Measurements from ENCODE around the gene SH2D6.
A peak's percentile ranks its signal among the peaks of the same experiment; 100 is the strongest.
"Not testable (repeated sequence)": the region's sequence is repeated elsewhere in the genome, so short reads cannot be mapped to it uniquely, and the experiment has no call there.

The SH2D6 gene

GRCh38 chr2:85425588-85425987 lies 7.1 kb downstream of the SH2D6 start:
- no peak for DNase-seq

GRCh38 chr2:85427300-85427835 lies 8.9 kb downstream of the SH2D6 start:
- no peak for DNase-seq

- DNase-seq, result no peak
Measured at GRCh38 chr2:85428343-85428881, 9.9 kb downstream of the SH2D6 start.

- no peak for DNase-seq
Measured at GRCh38 chr2:85429213-85429923, 10.9 kb downstream of the SH2D6 start.

GRCh38 chr2:85429924-85430289 lies 11.4 kb downstream of the SH2D6 start:
- no peak for DNase-seq

- DNase-seq, result no peak
Measured at GRCh38 chr2:85430752-85431569, 12.4 kb downstream of the SH2D6 start.

- DNase-seq, result no peak
Measured at GRCh38 chr2:85431570-85432205, 13.2 kb downstream of the SH2D6 start.

GRCh38 chr2:85433511-85434089 lies 15.1 kb downstream of the SH2D6 start:
- DNase-seq, result no peak

GRCh38 chr2:85434696-85435095 lies 16.2 kb downstream of the SH2D6 start:
- no peak for DNase-seq

GRCh38 chr2:85435220-85435958 lies 16.9 kb downstream of the SH2D6 start:
- no peak for DNase-seq

- no peak for DNase-seq
Measured at GRCh38 chr2:85435981-85436835, 17.7 kb downstream of the SH2D6 start.

- DNase-seq, result no peak
Measured at GRCh38 chr2:85436836-85437487, 18.4 kb downstream of the SH2D6 start.

- peak; percentile 86 for DNase-seq
Measured at GRCh38 chr2:85437488-85438200, 19.1 kb downstream of the SH2D6 start.

- no peak for DNase-seq
Measured at GRCh38 chr2:85438201-85439024, 19.9 kb downstream of the SH2D6 start.

GRCh38 chr2:85439025-85439472 lies 20.5 kb downstream of the SH2D6 start:
- no peak for DNase-seq

- not testable (repeated sequence) for DNase-seq
Measured at GRCh38 chr2:85439569-85439968, 21.1 kb downstream of the SH2D6 start.

- peak; percentile 80 for DNase-seq
Measured at GRCh38 chr2:85439986-85440385, 21.5 kb downstream of the SH2D6 start.

- no peak for DNase-seq
Measured at GRCh38 chr2:85440729-85441128, 22.2 kb downstream of the SH2D6 start.

GRCh38 chr2:85441864-85442263 lies 23.4 kb downstream of the SH2D6 start:
- no peak for DNase-seq

Data from activated CD4-positive, alpha-beta T cell treated with anti-CD3 and anti-CD28 coated beads, Interleukin-2, Interleukin-6, amounts not matched to agents 100 ng/mL and 50 ng/mL, durations not matched to agents 16 hours and 8 hours (primary cell).